GM23338 (cell line): Measurements from ENCODE around the gene MIEF2.

Source experiments
- CREB1 ChIP-seq: fragments of 250-450 bp; sonication (Bioruptor Pico); IDR thresholded peaks from 2 replicates; pipeline ENCODE4 v1.5.0; 2020; ENCODE audit warnings: low read depth, mild to moderate bottlenecking, moderate library complexity
- CTCF ChIP-seq, 2 experiments: fragments of 200-600 bp in 1 of 2; sonication (generic) in 1 of 2; conservative IDR thresholded peaks; 2 replicates each; pipeline versions ENCODE4 v1.5.1 to v1.6.1; 2016 to 2017; ENCODE audit warnings: antibody characterized with exemption in 2 of 2, low read depth in 2 of 2, mild to moderate bottlenecking in 2 of 2, moderate library complexity in 1 of 2
- EZH2 ChIP-seq: fragments of 200-600 bp; sonication (generic); IDR thresholded peaks from one replicate; pipeline ENCODE4 v1.8.0; 2017; ENCODE audit warnings: antibody characterized with exemption, mild to moderate bottlenecking, low read depth; ENCODE audit not compliant: unreplicated experiment

- no peak for TF ChIP-seq CTCF (conservative IDR thresholded peaks at IDR 0.05; ENCODE audit: low read depth in 2 of 2)
- no peak for TF ChIP-seq CREB1 (CRISPR knock-in tag)
- no peak for TF ChIP-seq EZH2
These were observed 9.8 kb downstream of the MIEF2 start for GRCh38 chr17:18270046-18270931.
